ENCODE results near the gene GJB1.

Gene GJB1

DNA sequence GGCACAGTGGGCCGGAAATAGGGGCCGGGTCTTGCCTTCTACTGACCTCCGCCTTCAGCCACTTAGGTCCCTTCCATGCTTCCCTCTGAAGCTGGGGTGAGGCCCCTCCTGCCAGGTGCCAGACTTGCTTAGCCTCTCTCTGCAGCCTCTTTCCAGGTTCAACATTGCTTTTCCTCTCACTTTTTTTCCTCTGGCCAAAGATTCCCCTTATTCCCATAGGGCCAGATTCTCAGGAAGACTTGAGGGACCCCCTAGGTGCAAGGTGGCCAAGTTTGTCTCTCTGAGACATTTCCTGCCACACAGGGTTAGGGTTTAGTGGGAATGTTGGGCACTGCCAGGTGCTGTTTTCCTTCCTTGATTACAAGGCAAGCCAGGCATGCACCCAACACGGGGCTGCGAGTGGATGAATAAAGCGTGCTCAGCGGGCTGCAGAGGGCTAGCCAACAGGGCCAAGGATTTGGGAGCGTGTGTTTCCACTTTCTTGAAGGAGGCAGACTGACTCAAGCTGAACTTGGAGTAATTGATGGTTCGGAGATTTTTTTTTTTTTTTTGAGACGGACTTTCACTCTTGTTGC lies 7.6 kb upstream of the GJB1 start:
- DNase-seq (ENCODE audit: low read depth), result no peak

DNA sequence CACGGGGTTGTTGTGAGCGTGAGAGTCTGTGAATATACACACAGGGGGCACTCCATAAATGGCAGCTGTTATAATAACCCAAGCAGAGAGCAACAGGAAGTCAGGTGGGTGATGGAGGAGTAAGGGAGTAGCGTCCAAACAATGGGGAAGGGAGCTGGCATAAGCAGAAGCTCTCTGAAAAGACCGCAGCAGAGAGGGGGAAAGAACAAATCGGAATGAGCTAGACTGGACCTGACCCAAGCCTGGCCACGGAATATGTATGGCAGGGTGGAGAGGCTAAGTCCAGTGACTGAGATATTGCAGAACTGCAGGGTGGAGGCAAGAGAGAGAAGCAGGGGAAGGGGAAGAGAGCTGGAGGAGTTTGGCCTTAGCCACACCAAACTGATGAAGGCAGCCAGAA lies 6.5 kb upstream of the GJB1 start:
- no peak for DNase-seq (ENCODE audit: low read depth)

DNA sequence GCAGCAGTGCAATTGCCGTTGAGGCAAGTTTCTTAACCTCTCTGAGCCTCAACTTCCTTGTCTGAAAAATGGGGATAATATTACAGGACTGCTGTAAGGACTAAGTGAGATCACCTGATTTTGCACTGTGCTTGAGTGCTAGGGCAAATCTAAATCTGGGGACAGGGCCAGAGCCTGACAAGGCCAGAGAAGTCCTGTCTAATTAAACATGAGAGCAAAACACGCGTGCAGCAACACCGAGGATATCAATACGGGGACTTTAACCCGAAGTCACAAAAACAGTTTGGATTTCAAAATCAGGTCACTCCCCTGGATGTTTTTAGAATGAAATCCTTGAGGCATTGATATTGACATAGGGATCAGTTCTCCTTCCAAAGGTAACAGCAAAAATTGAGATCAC lies 5.7 kb upstream of the GJB1 start:
- DNase-seq (ENCODE audit: low read depth), result no peak

DNA sequence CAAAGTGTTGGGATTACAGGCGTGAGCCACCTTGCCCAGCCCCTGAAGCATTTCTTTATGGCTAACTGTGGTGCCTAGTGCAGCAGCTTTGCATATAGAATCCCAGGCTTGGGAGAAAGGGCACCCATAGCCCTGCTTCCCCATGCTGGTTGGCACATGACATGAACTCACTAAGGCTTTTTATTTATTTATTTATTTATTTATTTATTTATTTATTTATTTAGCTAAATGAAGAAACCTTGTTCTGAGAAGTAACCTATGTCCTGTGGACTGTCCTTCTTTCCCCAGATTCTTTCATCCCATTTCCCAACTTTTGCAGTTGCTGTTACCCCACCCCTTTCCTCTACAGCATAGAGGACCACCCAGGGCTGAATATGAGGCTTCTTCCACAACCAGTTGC lies 1.9 kb upstream of the GJB1 start:
- DNase-seq (ENCODE audit: low read depth), result no peak

DNA sequence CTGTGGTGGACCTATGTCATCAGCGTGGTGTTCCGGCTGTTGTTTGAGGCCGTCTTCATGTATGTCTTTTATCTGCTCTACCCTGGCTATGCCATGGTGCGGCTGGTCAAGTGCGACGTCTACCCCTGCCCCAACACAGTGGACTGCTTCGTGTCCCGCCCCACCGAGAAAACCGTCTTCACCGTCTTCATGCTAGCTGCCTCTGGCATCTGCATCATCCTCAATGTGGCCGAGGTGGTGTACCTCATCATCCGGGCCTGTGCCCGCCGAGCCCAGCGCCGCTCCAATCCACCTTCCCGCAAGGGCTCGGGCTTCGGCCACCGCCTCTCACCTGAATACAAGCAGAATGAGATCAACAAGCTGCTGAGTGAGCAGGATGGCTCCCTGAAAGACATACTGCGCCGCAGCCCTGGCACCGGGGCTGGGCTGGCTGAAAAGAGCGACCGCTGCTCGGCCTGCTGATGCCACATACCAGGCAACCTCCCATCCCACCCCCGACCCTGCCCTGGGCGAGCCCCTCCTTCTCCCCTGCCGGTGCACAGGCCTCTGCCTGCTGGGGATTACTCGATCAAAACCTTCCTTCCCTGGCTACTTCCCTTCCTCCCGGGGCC lies 1.2 kb downstream of the GJB1 start:
- DNase-seq (ENCODE audit: low read depth), result no peak

DNA sequence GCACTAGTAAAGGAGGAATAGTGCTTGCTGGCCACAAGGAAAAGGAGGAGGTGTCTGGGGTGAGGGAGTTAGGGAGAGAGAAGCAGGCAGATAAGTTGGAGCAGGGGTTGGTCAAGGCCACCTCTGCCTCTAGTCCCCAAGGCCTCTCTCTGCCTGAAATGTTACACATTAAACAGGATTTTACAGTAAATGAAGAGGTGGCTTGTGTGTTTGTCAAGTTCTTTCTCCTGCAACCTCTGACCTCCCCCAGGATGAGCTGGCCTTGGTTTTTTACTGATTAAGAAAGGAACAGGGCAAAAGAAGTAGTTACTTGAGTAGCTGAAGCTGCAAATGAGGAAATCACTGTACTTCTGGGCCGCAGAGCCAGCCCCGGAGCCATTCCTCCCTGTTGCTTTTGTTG lies 2.0 kb downstream of the GJB1 start:
- no peak for DNase-seq (ENCODE audit: low read depth)

DNA sequence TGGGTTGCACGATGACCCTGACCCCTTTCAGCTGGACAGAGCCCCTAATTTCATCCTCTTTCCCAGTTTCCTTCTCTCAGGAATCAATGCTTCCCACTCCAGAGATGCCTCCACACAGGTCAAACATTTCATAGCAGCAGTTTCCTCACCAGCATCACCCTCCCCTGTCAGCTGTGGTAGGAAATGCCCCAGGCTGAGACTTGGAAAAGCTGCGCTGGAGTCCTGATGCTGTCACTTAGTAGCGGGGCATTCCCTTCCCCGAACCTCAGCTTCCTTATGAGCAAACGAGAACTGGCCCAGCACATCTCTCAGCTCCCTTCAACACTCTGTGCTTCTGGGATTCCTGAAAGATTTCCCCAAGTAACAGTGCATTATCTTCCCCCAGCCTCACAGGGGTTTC lies 2.7 kb downstream of the GJB1 start:
- no peak for DNase-seq (ENCODE audit: low read depth)

DNA sequence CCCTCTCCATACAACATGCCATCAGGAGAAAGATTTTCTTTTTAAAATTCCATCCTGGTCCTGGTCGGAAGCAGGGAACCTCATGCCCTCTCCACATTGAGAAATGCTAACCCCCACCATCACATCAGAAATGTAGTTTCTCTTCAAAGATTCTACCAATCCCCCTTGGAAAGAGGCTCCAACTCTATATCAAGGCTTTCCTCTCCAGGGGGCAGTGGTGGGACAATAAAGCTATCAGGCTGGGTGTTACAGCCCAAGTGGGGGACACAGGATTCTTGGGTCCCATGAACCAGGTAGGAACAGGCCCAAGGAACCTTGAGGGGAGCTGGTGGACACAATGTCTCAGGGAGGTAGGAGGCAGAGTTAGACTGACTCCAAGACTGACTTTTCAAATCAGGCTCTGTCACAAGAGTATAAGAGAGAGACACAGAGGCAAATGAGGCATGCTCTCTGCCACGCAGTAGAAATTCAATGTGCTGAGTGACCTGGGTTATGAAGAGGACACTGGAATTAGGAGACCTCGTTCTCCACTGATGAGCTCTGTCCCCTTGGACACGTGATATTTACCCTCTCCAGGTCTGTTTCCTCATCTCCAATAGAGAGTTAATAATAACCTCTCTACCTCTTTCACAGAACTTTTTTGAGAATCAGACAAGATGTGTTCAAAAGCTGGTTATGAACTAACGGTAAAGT lies 4.5 kb downstream of the GJB1 start:
- DNase-seq (ENCODE audit: low read depth), result no peak

DNA sequence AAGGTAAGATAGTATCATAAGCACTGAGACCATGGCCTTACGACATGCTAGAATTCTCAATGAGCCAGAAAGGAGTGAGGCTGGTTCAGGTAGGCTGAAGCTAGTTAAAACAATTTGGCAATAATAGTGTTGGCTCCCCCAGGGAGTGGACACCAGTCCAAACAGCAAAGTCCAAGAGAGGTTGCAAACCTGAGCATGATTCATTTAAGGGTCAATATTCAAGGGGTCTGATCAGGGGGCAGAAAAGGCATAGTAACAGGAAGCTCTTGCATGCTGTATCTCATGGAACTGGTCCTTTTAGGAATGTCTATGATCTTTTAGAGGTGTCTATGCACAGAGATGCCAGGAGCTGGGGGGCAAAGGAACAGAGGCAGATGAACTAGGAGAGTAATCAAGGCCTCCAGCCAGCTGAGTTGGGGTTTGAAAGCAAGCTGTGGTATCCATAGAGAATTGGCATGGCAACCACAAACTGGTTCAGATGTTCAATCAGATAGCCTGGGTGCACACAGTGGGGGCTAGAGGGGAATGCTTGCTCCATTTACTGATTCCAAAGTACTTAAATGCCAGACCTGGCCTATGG lies 5.1 kb downstream of the GJB1 start:
- no peak for DNase-seq (ENCODE audit: low read depth)

DNA sequence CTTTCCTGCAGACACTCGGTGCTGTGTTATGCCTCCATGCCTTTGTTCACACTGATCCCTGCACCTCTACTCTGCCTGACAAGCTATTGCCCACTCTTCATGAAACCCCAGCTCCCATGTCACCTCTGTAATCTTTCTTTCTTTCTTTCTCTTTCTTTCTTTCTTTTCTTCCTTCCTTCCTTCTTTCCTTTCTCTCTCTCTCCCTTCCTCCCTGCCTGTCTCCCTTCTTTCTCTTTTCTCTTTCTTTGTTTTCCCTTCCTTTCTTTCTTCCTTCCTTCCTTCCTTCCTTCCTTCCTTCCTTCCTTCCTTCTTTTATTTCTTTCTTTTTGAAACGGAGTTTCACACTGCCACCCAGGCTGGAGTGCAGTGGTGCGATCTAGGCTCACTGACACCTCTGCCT lies 12.5 kb downstream of the GJB1 start:
- DNase-seq (ENCODE audit: low read depth), result no peak

DNA sequence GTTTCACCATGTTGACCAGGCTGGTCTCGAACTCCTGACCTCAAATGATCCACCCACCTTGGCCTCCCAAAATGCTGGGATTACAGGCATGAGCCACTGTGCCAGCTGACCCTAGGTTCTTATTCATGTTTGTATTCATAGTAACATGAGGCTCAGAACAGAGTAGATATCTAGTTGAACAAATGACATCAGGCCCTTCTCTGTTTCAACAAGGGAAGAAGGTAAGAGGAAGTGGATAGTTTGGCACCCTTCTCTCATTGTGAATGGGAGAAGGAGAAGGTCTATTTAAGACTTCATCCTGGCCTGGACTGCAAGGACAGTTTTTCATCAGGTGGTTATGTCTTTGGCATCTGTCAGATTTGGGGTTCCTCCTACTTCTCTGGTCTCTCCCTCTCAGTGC lies 13.8 kb downstream of the GJB1 start:
- DNase-seq (ENCODE audit: low read depth), result no peak

DNA sequence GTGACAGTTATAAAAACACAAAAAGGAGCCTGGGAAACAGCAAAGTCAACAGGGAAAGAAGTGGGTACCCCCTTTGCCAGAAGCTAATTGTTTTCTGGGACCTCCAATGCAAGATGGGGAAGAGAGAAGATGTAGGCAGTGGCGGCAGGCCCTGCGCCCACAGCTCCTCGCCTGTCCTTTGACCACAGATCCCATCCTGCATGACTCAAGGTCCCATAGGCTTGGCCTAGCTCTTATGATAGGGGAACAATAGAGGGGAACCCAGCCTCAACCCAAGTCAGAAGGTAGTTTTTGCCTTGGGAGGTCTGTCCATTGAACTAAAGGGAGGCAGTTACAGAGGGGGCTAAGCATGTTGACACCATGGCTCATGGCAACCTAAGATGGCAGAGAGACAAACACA lies 16.8 kb downstream of the GJB1 start:
- DNase-seq (ENCODE audit: low read depth), result no peak

DNA sequence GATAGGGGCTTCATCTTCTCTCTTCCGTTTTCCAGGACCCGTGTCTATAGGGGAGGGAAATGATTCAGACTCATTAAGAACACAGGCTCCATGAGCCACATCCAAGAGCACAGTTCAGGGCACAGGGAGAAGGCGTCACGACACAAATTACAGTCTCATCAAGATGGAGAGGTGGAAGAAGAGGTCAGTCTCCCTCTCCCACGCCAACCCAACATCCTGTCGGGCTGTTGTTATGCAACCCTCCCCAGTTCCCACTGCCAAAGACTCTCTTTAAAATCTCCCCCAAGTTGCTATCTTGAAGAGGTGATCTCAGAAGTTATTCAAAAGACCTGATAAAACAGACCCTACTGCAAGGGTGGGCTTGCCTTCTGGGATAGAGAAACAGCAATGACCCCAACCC lies 18.3 kb downstream of the GJB1 start:
- no peak for DNase-seq (ENCODE audit: low read depth)

DNA sequence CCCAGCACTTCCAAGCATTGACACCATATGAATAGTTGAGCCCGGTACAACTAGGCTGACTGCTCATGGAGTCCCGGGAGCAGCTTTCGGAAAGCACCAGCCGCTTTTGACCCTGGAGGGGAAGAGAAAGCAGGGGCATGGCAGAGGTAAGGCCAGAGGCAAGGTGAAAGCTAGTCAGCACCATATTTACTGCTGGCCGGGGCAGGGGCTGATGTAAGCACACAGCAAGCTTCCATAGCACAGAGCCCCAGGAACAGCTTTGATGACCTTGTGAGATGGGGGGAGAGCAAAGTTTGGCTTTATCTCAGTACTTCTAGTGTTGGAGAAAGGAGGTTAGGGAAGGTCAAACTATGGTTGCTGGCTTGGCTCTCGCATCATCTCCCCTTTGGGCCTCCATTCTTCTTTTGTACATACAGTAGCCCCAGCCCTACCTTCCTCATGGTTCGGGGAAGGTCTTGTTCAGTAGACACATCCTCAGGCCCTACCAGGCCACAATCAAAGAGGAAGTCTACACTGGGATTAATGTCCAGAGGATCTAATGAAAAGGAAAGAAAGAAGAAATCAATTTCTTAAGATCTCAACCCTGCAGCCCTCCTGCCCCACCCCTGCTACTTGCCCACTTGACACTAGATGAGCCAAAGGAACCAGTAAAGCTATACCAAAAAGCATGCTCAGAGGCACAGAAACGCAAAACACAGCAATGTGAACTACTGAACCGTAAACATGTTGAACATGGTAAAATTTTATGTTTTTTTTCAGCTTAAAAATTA lies 21.5 kb downstream of the GJB1 start:
- no peak for DNase-seq (ENCODE audit: low read depth)

DNA sequence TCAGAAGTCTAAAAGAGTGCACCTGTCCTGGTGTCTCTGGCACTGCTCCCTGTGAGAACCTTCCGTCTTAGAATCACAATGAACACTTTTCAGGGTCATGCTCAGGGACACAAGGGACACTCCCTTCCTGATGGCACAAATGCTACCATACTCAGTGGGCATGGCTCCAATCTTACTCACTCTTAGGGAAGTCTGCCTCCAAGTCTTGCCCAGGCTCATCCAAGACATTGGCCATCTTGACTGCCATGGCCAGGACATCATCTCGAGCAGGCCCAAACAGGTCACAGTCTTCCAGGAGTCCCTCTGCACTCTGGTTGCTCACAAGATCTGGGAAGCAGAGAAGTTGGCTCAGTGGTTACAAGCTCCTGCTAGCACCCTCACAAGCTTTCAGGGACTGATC lies 22.1 kb downstream of the GJB1 start:
- DNase-seq (ENCODE audit: low read depth), result no peak

DNA sequence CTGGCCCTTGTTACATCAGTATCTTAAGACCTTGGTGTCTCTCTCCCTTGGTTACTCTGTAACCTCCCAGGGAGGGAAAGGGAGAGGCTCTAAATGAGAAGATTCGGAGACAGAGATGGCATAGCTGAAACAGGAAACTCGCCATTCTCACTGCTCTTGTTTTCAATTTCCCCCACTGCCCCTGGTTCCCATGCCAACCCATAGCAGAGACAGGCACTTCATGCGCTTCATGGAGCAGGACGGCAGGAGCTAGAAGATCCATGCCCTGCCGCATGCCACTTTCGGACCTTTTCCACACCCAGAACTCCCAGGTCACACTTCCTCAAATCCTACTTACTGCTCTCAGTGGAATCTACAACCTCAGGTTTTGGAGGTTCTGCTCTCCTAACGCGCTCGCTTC lies 27.8 kb downstream of the GJB1 start:
- DNase-seq (ENCODE audit: low read depth), result no peak

DNA sequence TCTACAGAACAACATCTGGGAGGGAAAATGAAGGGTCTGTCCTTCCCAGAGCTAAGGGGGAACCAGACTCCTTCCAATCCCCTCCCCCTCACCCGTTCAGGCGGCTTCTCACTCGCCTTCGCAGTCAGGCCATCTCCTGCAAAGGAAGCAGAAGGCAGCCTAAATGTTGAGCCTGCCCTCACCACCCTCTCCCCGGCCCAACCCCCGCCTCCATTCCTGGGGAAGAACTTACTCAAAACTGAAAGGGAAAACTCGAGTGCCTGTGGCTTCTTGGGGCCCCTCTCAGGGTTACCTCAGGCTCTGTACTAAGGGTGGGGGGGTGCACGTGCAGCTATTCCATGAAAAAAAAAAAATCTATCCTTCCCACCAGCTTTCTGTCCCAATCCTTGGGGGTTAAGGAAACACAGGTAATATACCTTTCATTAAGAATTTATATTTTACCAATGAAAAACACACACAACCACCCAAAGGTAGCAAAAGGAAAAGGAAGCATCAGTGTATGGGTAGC lies 28.5 kb downstream of the GJB1 start:
- DNase-seq (ENCODE audit: low read depth), result no peak

DNA sequence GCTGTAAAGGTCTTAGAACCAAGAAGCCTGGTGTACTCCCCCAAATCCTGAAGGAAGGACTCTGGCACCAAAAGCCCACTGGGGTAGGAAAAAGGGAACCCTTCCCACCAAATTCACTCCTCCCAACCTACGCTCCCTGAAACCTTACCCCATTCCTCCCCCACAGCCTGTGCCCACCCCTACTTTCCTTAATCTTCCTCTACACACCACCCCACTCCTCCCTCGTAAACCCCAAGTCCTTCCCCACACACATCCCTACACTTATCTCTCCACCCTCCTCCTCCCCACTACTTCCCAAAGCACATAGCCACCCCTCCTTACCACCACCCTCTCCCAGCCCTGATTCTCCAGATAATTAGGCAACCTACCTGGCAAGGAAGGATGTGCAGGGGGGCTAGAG lies 29.2 kb downstream of the GJB1 start:
- no peak for DNase-seq (ENCODE audit: low read depth)

DNA sequence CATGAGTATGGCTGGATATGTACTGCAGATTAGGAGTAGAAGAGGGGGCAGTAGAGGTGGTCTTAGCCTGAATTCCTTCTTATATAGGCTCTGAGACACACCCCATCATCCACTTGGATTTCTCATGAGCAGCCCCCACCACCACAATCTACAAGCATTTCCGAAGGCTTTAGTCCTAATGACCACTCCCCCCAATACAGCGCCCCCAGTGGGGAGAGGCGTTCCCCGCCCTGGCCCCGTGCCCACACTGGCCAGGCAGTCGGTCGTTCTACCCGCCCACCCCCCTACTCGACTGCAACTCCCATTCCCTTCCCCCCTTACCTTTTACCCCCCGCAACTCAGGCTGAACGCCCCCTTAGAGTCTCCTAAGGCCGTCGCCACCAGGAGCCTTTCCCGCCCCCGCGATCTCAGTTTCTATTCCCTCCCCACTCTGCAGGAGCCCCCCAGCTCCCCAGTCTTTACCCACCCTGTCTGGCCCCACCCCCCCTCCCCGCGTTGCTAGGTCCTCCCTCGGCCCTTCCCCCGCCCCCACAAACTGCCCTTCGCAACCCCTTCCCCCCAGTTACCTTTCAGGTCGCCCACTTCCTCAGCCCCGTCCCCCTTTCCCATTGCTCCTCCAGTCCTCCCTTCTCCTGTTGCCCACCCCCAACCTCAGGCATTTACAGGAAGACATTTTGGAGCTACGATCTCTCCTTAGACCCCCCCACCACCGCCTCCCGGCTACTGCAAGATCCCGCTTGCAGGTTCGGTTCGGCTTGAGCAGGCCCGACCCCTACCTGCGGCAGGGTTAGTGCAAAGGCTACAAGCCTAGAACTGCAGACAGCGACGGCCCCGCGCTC lies 30.4 kb downstream of the GJB1 start:
- DNase-seq (ENCODE audit: low read depth), result peak; percentile 2

DNA sequence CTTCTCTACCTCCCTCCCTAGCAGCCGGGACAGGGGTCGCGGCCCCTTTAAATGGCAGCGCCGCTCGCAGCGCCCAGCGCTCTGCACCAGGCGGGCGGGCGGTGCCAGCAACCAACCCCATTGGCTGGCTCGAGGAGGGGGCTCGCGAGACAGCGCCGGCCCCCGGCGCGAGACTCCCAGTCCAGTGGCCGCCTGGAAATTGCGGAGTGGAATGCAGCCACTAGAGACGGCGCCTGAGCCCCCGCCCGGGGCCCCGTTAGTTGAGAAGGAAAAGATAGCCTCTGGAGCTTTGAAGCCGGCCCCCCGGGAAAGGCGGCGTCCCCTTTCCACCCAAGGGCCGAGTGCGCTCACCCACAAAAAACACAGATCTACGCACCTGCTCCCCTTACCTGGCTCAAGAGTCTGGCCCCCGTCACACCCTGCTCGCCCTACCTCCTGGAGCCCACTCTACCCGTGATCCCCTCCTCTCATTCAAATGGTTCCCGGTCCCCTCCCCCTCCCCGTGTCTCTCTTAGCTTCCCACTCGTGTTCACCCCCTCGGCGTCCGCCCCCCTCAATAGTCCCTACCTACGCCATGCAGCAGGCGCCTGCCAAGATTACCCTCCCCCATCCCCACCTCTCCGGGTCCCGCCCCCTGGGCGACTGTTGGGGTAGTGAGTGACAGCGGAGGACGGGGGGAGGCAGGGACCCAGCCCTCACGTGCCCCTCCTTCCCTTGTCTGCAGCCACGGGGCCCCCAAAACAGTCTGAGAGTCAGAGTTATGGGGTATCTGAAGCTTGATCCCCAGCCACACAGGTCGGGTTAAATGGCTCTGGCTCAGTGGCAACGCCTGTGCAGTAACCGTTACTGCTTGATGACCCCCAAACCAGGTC lies 31.3 kb downstream of the GJB1 start, which contains the start of gene ZMYM3:
ZMYM3 (minus strand) TSS at position 49 of the 872 bp plus-strand sequence. CDS start 885 bp downstream, outside the sequence.
- DNase-seq (ENCODE audit: low read depth), result peak; percentile 47
